Esophagus squamous epithelium (tissue), 5 donors: ENCODE measurements around the gene FTSJ3. TPM values are rescaled to one million over a fixed set of nuclear protein-coding genes. Genes with fewer than 3 reads are reported as not detected.
"Not testable (repeated sequence)": the region's sequence is repeated elsewhere in the genome, so short reads cannot be mapped to it uniquely, and the experiment has no call there.

Experiments
- DNase-seq: peaks from one replicate; lab custom pipeline; 2025; lab: John Stamatoyannopoulos, UW
- H3K27ac ChIP-seq, 4 donors: fragments of 200-600 bp; sonication (generic); one replicate each; pipeline ENCODE4 v1.5.1; 2016 to 2019; ENCODE audit warnings: mild to moderate bottlenecking in 1 of 4
- H3K27me3 ChIP-seq, 4 donors: fragments of 200-600 bp; sonication (generic); 1 replicate in 3 of 4; 2 replicates in 1 of 4; pipeline versions ENCODE4 v1.5.1 to v1.6.0; 2017 to 2021; ENCODE audit warnings: antibody characterized with exemption in 1 of 4
- H3K36me3 ChIP-seq, 3 donors: fragments of 200-600 bp; sonication (generic); one replicate each; pipeline ENCODE4 v1.5.1; 2016 to 2019
- H3K4me1 ChIP-seq, 3 donors: fragments of 200-600 bp; sonication (generic); one replicate each; pipeline ENCODE4 v1.5.1; 2017 to 2019
- H3K4me3 ChIP-seq, 4 donors: fragments of 200-600 bp; sonication (generic); 1 replicate in 3 of 4; 2 replicates in 1 of 4; pipeline ENCODE4 v1.5.1; 2016 to 2019; ENCODE audit warnings: mild to moderate bottlenecking in 2 of 4, moderate library complexity in 1 of 4
- H3K9me3 ChIP-seq, 3 donors: fragments of 200-600 bp; sonication (generic); one replicate each; pipeline ENCODE4 v1.5.1; 2016 to 2019
- POLR2A ChIP-seq, 4 donors: fragments of 450-650 bp; IDR thresholded peaks; one replicate each; pipeline ENCODE4 v1.6.1; 2017; ENCODE audit warnings: antibody characterized with exemption in 4 of 4, mild to moderate bottlenecking in 4 of 4, moderate library complexity in 3 of 4
- WGBS, 2 donors: methylation state at CpG; one replicate each; pipeline ENCODE4 v1.1.5; 2018; 5-methylcytosine and 5-hydroxymethylcytosine counted together
- intact Hi-C: fragments of 100-400 bp; cut with DNase I; formaldehyde crosslinking; loops from one replicate; pipeline ENCODE4 v1.15.0; 2022
- total RNA-seq, 4 donors: library from RNA; depleted of rRNA; stranded (reverse); fragments of >200 nt; gene quantifications; one replicate each; pipeline ENCODE4 v1.1.0, GENCODE V29; 2016
- TF ChIP-seq, protein P1 (sequence below), 6 experiments: fragments of 450-650 bp in 4 of 6; fragments of 200-600 bp in 2 of 6; sonication (generic) in 2 of 6; IDR thresholded peaks; one replicate each; pipeline ENCODE4 v1.5.1; 2016 to 2019; ENCODE audit warnings: antibody characterized with exemption in 6 of 6, mild to moderate bottlenecking in 4 of 6, moderate library complexity in 4 of 6
- donor health status: DM: yes; HTN: yes; CAD: no.

The FTSJ3 gene
- total RNA-seq, 4 donors from 2014 or later = 19.8 to 52.3 (median 29.0) TPM

DNA sequence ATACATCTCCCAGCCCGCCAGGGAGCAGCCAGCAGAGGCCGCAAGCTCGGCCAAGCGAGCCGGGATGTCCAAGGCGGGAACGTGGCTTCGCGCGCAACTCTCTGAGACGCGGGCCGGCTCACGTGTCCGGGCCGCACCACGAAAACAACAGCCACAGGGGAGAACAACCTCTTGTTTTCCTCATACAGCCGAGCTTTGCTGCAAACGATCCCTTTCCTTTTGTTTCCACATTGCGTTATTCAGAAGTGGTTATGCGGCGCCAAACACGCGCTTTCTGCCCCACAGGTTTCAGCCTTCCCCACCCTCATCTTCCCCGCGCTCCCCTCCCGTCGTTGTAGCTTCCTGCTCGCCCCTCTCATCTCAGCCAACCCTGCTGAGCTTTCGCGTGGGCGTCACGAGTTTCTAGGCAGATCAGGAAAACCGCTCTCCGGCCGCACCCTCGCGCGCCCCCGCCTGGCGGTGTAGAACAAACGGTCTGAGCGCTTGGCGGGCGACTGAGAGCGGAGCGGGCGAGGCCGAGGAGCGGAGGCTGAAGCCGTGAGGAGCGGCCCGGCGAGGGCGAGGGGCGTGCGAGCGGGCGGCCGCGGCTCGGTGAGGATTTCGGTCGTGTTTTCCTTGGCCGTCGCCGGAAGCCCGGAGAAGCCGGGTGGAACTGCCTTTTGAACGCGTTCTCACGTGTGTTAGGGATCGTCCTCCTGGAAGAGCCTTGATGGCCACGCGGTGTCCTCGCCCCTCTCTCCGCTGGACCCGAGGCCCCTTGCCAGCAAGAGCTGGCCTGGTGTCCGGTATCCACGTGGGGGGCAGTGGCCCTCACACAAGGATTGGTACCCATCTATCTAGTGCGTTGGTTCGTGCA lies 21.6 kb upstream of the FTSJ3 start:
- TF ChIP-seq POLR2A (IDR thresholded peaks at IDR 0.05) = no peak
- TF ChIP-seq, protein P1, sequence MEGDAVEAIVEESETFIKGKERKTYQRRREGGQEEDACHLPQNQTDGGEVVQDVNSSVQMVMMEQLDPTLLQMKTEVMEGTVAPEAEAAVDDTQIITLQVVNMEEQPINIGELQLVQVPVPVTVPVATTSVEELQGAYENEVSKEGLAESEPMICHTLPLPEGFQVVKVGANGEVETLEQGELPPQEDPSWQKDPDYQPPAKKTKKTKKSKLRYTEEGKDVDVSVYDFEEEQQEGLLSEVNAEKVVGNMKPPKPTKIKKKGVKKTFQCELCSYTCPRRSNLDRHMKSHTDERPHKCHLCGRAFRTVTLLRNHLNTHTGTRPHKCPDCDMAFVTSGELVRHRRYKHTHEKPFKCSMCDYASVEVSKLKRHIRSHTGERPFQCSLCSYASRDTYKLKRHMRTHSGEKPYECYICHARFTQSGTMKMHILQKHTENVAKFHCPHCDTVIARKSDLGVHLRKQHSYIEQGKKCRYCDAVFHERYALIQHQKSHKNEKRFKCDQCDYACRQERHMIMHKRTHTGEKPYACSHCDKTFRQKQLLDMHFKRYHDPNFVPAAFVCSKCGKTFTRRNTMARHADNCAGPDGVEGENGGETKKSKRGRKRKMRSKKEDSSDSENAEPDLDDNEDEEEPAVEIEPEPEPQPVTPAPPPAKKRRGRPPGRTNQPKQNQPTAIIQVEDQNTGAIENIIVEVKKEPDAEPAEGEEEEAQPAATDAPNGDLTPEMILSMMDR (IDR thresholded peaks at IDR 0.05) = peak in 5 of 6 experiments; percentile 52 to 64 (median 58)
- peak; percentile 67 for DNase-seq
- peaks cover 4 to 14% (median 5%) of the 10 kb centered on the region in 3 donors for H3K4me1 ChIP-seq
- peak overlapping the region in 3 of 4 donors; percentile 23 to 64 (median 37) for H3K4me3 ChIP-seq
- H3K36me3 ChIP-seq = no peaks in the 10 kb centered on the region
- WGBS, 2 donors = 24 to 38% methylated on average over 37 to 41 of the region's 82 CpGs
- intact Hi-C loops = no loop called here
- peaks cover 0 to 6% (median 0%) of the 10 kb centered on the region in 3 donors for H3K9me3 ChIP-seq
- peak overlapping the region in 3 of 4 donors; percentile 64 to 74 (median 68) for H3K27ac ChIP-seq
- no peaks in the 10 kb centered on the region for H3K27me3 ChIP-seq

- intact Hi-C loops = no loop called here
- WGBS, 2 donors = 65 to 75% methylated on average over 3 of the region's 3 CpGs
Measured at GRCh38 chr17:63847525-63848249, 20.2 kb upstream of the FTSJ3 start.

DNA sequence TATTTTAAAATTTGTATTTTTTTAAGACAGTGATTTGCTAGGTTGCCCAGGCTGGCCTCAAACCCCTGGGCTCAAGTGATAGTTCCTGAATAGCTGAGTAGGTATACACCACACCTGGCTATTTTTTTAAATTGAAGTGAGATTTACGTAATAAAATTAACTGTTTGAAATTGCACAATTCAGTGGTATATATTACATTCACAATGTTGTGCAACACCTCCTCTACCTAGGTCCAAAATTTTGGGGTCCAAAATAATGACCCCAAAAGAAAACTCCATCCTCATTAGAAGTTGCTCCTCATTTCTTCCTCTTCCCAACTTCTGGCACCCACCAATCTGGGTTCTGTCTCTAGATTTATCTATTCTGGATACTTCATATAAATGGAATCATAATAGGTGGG lies 18.0 kb upstream of the FTSJ3 start:
- Histone ChIP-seq H3K4me1 (peaks cover 13 to 37% (median 14%) of the 10 kb centered on the region in 3 donors), H3K27ac (no peak overlapping the region), H3K36me3 (no peaks in the 10 kb centered on the region), H3K4me3 (no peak overlapping the region), H3K27me3 (no peaks in the 10 kb centered on the region), H3K9me3 (peaks cover 0 to 6% (median 0%) of the 10 kb centered on the region in 3 donors)
- no peak for TF ChIP-seq POLR2A (IDR thresholded peaks at IDR 0.05)
- TF ChIP-seq, protein P1 (IDR thresholded peaks at IDR 0.05) = no peak
- WGBS, 2 donors = 0 to 46% methylated on average over 1 of the region's 1 CpG
- intact Hi-C loops = no loop called here
- no peak for DNase-seq

More at GRCh38 chr17:63847525-63848249, 20.2 kb upstream of the FTSJ3 start:
- H3K4me3 ChIP-seq = no peak overlapping the region
- H3K9me3 ChIP-seq = peaks cover 0 to 6% (median 0%) of the 10 kb centered on the region in 3 donors
- no peak for DNase-seq
- H3K27ac ChIP-seq = no peak overlapping the region
- no peaks in the 10 kb centered on the region for H3K36me3 ChIP-seq
- H3K4me1 ChIP-seq = peaks cover 4 to 25% (median 8%) of the 10 kb centered on the region in 3 donors
- no peak for TF ChIP-seq POLR2A (IDR thresholded peaks at IDR 0.05)
- TF ChIP-seq, protein P1 (IDR thresholded peaks at IDR 0.05) = no peak
- H3K27me3 ChIP-seq = no peaks in the 10 kb centered on the region

DNA sequence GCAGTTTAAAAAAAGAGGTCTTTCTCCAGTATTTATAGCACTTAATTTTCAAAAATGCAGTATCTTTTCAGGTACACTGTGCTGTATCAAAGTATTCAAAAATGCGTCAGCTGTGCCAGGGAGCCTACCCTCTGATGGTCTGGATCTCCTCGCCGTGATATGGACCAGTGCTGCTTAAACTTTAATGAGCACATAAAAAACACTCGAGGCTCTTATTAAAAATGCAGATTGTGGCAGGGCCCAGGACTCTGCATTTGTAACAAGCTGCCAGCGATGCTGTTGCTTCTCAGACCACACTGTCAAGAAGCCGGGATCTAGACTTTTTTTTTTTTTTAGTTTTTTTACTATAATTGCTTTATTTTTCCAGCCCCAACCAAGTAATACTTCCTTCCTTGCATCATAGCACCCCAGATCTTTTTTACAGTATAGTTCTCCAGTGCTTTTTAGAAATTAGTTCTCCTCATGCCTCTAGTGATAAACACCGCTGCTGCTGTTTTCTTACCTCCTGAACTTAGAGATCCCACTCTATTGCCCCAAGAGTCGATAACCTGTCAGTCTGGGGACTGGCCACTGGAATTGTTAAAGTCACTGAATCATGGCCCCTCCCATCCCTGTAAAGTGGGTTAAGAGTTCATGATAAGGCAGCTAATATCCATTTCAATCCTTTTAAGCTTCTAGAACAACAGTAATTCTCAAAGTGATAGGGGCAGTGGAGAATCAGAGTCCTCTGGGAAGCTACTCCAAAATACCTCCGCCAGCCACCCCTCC lies 16.6 kb upstream of the FTSJ3 start:
- Histone ChIP-seq H3K4me1 (peaks cover 25 to 47% (median 27%) of the 10 kb centered on the region in 3 donors), H3K27ac (peak overlapping the region; percentile 20 to 97 (median 94)), H3K4me3 (peak overlapping the region in 3 of 4 donors; percentile 90 to 95 (median 94)), H3K27me3 (no peaks in the 10 kb centered on the region), H3K36me3 (no peaks in the 10 kb centered on the region), H3K9me3 (peaks cover 0 to 6% (median 0%) of the 10 kb centered on the region in 3 donors)
- intact Hi-C loops = no loop called here
- 78 to 85% methylated on average over 9 of the region's 9 CpGs for WGBS, 2 donors
- no peak for TF ChIP-seq POLR2A (IDR thresholded peaks at IDR 0.05)
- TF ChIP-seq, protein P1 (IDR thresholded peaks at IDR 0.05) = no peak
- no peak for DNase-seq

GRCh38 chr17:63843387-63843888 lies 16.0 kb upstream of the FTSJ3 start:
- intact Hi-C loops, H3K9me3 ChIP-seq, H3K36me3 ChIP-seq, DNase-seq, H3K27me3 ChIP-seq: not testable (repeated sequence)
- Histone ChIP-seq H3K4me1 (peaks cover 29 to 47% (median 31%) of the 10 kb centered on the region in 3 donors), H3K4me3 (peak overlapping the region; percentile 77 to 95 (median 92)), H3K27ac (peak overlapping the region; percentile 92 to 97 (median 96))
- 7 to 16% methylated on average over 6 to 16 of the region's 19 CpGs for WGBS, 2 donors
